ENCODE measurements around the gene DIAPH3.

Gene DIAPH3

GRCh38 chr13:60135344-60135743 lies 28.4 kb downstream of the DIAPH3 start:
- H3K27ac ChIP-seq (ENCODE audit: low read length): no peak overlapping the region
- H3K27me3 ChIP-seq (ENCODE audit: control insufficient read depth, insufficient read depth, low read length): no peaks in the 10 kb centered on the region
- no CpG with 5 or more reads among the region's 1 CpG for WGBS (ENCODE audit: insufficient coverage, insufficient read length)
- no peaks in the 10 kb centered on the region for H3K4me1 ChIP-seq (ENCODE audit: control insufficient read depth, insufficient read depth, low read length)
- DNase-seq (ENCODE audit: low read depth, low spot score): no peak
- no peaks in the 10 kb centered on the region for H3K36me3 ChIP-seq (ENCODE audit: control insufficient read depth, insufficient read depth, low read length)
- no peak overlapping the region for H3K4me3 ChIP-seq (ENCODE audit: low read length)
- H3K9me3 ChIP-seq (ENCODE audit: control insufficient read depth, insufficient read depth, low read length): no peaks in the 10 kb centered on the region

GRCh38 chr13:60134376-60134775 lies 29.4 kb downstream of the DIAPH3 start:
- Histone ChIP-seq H3K4me3 (ENCODE audit: low read length) (no peak overlapping the region), H3K36me3 (ENCODE audit: control insufficient read depth, insufficient read depth, low read length) (no peaks in the 10 kb centered on the region), H3K27ac (ENCODE audit: low read length) (no peak overlapping the region), H3K4me1 (ENCODE audit: control insufficient read depth, insufficient read depth, low read length) (no peaks in the 10 kb centered on the region), H3K27me3 (ENCODE audit: control insufficient read depth, insufficient read depth, low read length) (no peaks in the 10 kb centered on the region), H3K9me3 (ENCODE audit: control insufficient read depth, insufficient read depth, low read length) (no peaks in the 10 kb centered on the region)
- WGBS (ENCODE audit: insufficient coverage, insufficient read length): no CpG with 5 or more reads among the region's 4 CpGs
- no peak for DNase-seq (ENCODE audit: low read depth, low spot score)

- no peaks in the 10 kb centered on the region for H3K36me3 ChIP-seq (ENCODE audit: control insufficient read depth, insufficient read depth, low read length)
- no peak for DNase-seq (ENCODE audit: low read depth, low spot score)
- no peak overlapping the region for H3K27ac ChIP-seq (ENCODE audit: low read length)
- H3K4me1 ChIP-seq (ENCODE audit: control insufficient read depth, insufficient read depth, low read length): no peaks in the 10 kb centered on the region
- no peaks in the 10 kb centered on the region; the same call in 1 of the 2 replicates for H3K27me3 ChIP-seq (ENCODE audit: control insufficient read depth, insufficient read depth, low read length)
- WGBS (ENCODE audit: insufficient coverage, insufficient read length): no CpG with 5 or more reads among the region's 3 CpGs
- no peak overlapping the region for H3K4me3 ChIP-seq (ENCODE audit: low read length)
- no peaks in the 10 kb centered on the region for H3K9me3 ChIP-seq (ENCODE audit: control insufficient read depth, insufficient read depth, low read length)
Observed at GRCh38 chr13:60121337-60121687, 42.4 kb downstream of the DIAPH3 start.

- no peak for DNase-seq (ENCODE audit: low read depth, low spot score)
- no peaks in the 10 kb centered on the region for H3K9me3 ChIP-seq (ENCODE audit: control insufficient read depth, insufficient read depth, low read length)
- H3K4me3 ChIP-seq (ENCODE audit: low read length): no peak overlapping the region
- H3K4me1 ChIP-seq (ENCODE audit: control insufficient read depth, insufficient read depth, low read length): no peaks in the 10 kb centered on the region
- WGBS (ENCODE audit: insufficient coverage, insufficient read length): no CpG with 5 or more reads among the region's 6 CpGs
- no peaks in the 10 kb centered on the region; the same call in 1 of the 2 replicates for H3K27me3 ChIP-seq (ENCODE audit: control insufficient read depth, insufficient read depth, low read length)
- H3K27ac ChIP-seq (ENCODE audit: low read length): no peak overlapping the region
- no peaks in the 10 kb centered on the region for H3K36me3 ChIP-seq (ENCODE audit: control insufficient read depth, insufficient read depth, low read length)
Observed at GRCh38 chr13:60120617-60121336, 43.0 kb downstream of the DIAPH3 start.

GRCh38 chr13:60118696-60119400 lies 44.9 kb downstream of the DIAPH3 start:
- no peak for DNase-seq (ENCODE audit: low read depth, low spot score)
- H3K27ac ChIP-seq (ENCODE audit: low read length): no peak overlapping the region
- 100% methylated on average over 1 of the region's 5 CpGs for WGBS (ENCODE audit: insufficient coverage, insufficient read length)
- H3K36me3 ChIP-seq (ENCODE audit: control insufficient read depth, insufficient read depth, low read length): no peaks in the 10 kb centered on the region
- H3K27me3 ChIP-seq (ENCODE audit: control insufficient read depth, insufficient read depth, low read length): no peaks in the 10 kb centered on the region; the same call in 1 of the 2 replicates
- no peaks in the 10 kb centered on the region for H3K9me3 ChIP-seq (ENCODE audit: control insufficient read depth, insufficient read depth, low read length)
- no peak overlapping the region for H3K4me3 ChIP-seq (ENCODE audit: low read length)
- no peaks in the 10 kb centered on the region for H3K4me1 ChIP-seq (ENCODE audit: control insufficient read depth, insufficient read depth, low read length)

- DNase-seq (ENCODE audit: low read depth, low spot score): no peak
Observed at GRCh38 chr13:60114499-60115028, 49.2 kb downstream of the DIAPH3 start.

GRCh38 chr13:60112771-60113170 lies 51.0 kb downstream of the DIAPH3 start:
- Histone ChIP-seq H3K36me3 (ENCODE audit: control insufficient read depth, insufficient read depth, low read length) (no peaks in the 10 kb centered on the region), H3K4me1 (ENCODE audit: control insufficient read depth, insufficient read depth, low read length) (no peaks in the 10 kb centered on the region), H3K27ac (ENCODE audit: low read length) (no peak overlapping the region), H3K27me3 (ENCODE audit: control insufficient read depth, insufficient read depth, low read length) (no peaks in the 10 kb centered on the region), H3K4me3 (ENCODE audit: low read length) (no peak overlapping the region), H3K9me3 (ENCODE audit: control insufficient read depth, insufficient read depth, low read length) (no peaks in the 10 kb centered on the region)
- DNase-seq (ENCODE audit: low read depth, low spot score): no peak
- no CpG with 5 or more reads among the region's 1 CpG for WGBS (ENCODE audit: insufficient coverage, insufficient read length)

More at GRCh38 chr13:60114499-60115028, 49.2 kb downstream of the DIAPH3 start:
- H3K4me1 ChIP-seq (ENCODE audit: control insufficient read depth, insufficient read depth, low read length): no peaks in the 10 kb centered on the region
- H3K36me3 ChIP-seq (ENCODE audit: control insufficient read depth, insufficient read depth, low read length): no peaks in the 10 kb centered on the region
- WGBS (ENCODE audit: insufficient coverage, insufficient read length): no CpG with 5 or more reads among the region's 1 CpG
- H3K27me3 ChIP-seq (ENCODE audit: control insufficient read depth, insufficient read depth, low read length): no peaks in the 10 kb centered on the region
- no peak overlapping the region for H3K4me3 ChIP-seq (ENCODE audit: low read length)
- H3K9me3 ChIP-seq (ENCODE audit: control insufficient read depth, insufficient read depth, low read length): no peaks in the 10 kb centered on the region
- H3K27ac ChIP-seq (ENCODE audit: low read length): no peak overlapping the region

- no peak overlapping the region for H3K4me3 ChIP-seq (ENCODE audit: low read length)
- DNase-seq (ENCODE audit: low read depth, low spot score): no peak
- no peaks in the 10 kb centered on the region for H3K27me3 ChIP-seq (ENCODE audit: control insufficient read depth, insufficient read depth, low read length)
- no peaks in the 10 kb centered on the region for H3K4me1 ChIP-seq (ENCODE audit: control insufficient read depth, insufficient read depth, low read length)
- no peak overlapping the region for H3K27ac ChIP-seq (ENCODE audit: low read length)
- no CpG with 5 or more reads among the region's 3 CpGs for WGBS (ENCODE audit: insufficient coverage, insufficient read length)
- H3K9me3 ChIP-seq (ENCODE audit: control insufficient read depth, insufficient read depth, low read length): no peaks in the 10 kb centered on the region
- no peaks in the 10 kb centered on the region for H3K36me3 ChIP-seq (ENCODE audit: control insufficient read depth, insufficient read depth, low read length)
Observed at GRCh38 chr13:60111691-60112090, 52.0 kb downstream of the DIAPH3 start.

- no peak for DNase-seq (ENCODE audit: low read depth, low spot score)
- no peak overlapping the region for H3K27ac ChIP-seq (ENCODE audit: low read length)
- H3K9me3 ChIP-seq (ENCODE audit: control insufficient read depth, insufficient read depth, low read length): no peaks in the 10 kb centered on the region
- no CpG with 5 or more reads among the region's 3 CpGs for WGBS (ENCODE audit: insufficient coverage, insufficient read length)
- H3K27me3 ChIP-seq (ENCODE audit: control insufficient read depth, insufficient read depth, low read length): no peaks in the 10 kb centered on the region
- H3K4me3 ChIP-seq (ENCODE audit: low read length): no peak overlapping the region
- H3K4me1 ChIP-seq (ENCODE audit: control insufficient read depth, insufficient read depth, low read length): no peaks in the 10 kb centered on the region
- H3K36me3 ChIP-seq (ENCODE audit: control insufficient read depth, insufficient read depth, low read length): no peaks in the 10 kb centered on the region
Observed at GRCh38 chr13:60109285-60109684, 54.4 kb downstream of the DIAPH3 start.

GRCh38 chr13:60108589-60108988 lies 55.1 kb downstream of the DIAPH3 start:
- Histone ChIP-seq H3K4me1 (ENCODE audit: control insufficient read depth, insufficient read depth, low read length) (no peaks in the 10 kb centered on the region), H3K4me3 (ENCODE audit: low read length) (no peak overlapping the region), H3K9me3 (ENCODE audit: control insufficient read depth, insufficient read depth, low read length) (no peaks in the 10 kb centered on the region), H3K27me3 (ENCODE audit: control insufficient read depth, insufficient read depth, low read length) (no peaks in the 10 kb centered on the region), H3K36me3 (ENCODE audit: control insufficient read depth, insufficient read depth, low read length) (no peaks in the 10 kb centered on the region), H3K27ac (ENCODE audit: low read length) (no peak overlapping the region)
- no peak for DNase-seq (ENCODE audit: low read depth, low spot score)
- no CpG with 5 or more reads among the region's 2 CpGs for WGBS (ENCODE audit: insufficient coverage, insufficient read length)
